GM12878 (cell line): ENCODE data around the gene CLASRP. TPM values are rescaled to one million over a fixed set of nuclear protein-coding genes. Genes with fewer than 3 reads are reported as not detected.

Experiments
- ATF2 ChIP-seq: IDR thresholded peaks from 2 replicates; pipeline ENCODE4 v1.6.1; 2012; ENCODE audit warnings: low read length, inconsistent platforms
- BMI1 ChIP-seq: fragments of 450-650 bp; IDR thresholded peaks from 2 replicates; pipeline ENCODE4 v1.6.1; 2016; ENCODE audit warnings: mild to moderate bottlenecking, moderate library complexity, borderline replicate concordance
- CEBPZ ChIP-seq: fragments of 150-350 bp; IDR thresholded peaks from 2 replicates; pipeline ENCODE4 v1.6.1; 2016; ENCODE audit warnings: low read depth, low read length
- CTCF ChIP-seq, 3 experiments: IDR thresholded peaks in 2 of 3; conservative IDR thresholded peaks in 1 of 3; 2 replicates each; pipeline ENCODE4 v1.5.1; 2011; ENCODE audit warnings: low read depth in 3 of 3, low read length in 3 of 3, mild to moderate bottlenecking in 3 of 3, control low read depth in 2 of 3, moderate library complexity in 2 of 3, inconsistent platforms in 1 of 3, mixed read lengths in 1 of 3; ENCODE audit not compliant: control insufficient read depth in 2 of 3, insufficient read depth in 1 of 3; ENCODE audit errors: extremely low read depth in 1 of 3
- IRF5 ChIP-seq: fragments of 450-650 bp; IDR thresholded peaks from 2 replicates; pipeline ENCODE4 v1.6.1; 2017; ENCODE audit warnings: borderline replicate concordance
- MXI1 ChIP-seq: fragments of 150-350 bp; IDR thresholded peaks from 2 replicates; pipeline ENCODE4 v1.6.1; 2011; ENCODE audit warnings: low read depth, mild to moderate bottlenecking, inconsistent platforms, low read length, improper control_type of control experiment
- RELB ChIP-seq: fragments of 450-650 bp; IDR thresholded peaks from 2 replicates; pipeline ENCODE4 v1.6.1; 2017; ENCODE audit warnings: low read depth, mild to moderate bottlenecking, moderate library complexity
- USF1 ChIP-seq: IDR thresholded peaks from 2 replicates; pipeline ENCODE4 v1.6.1; 2011; ENCODE audit warnings: borderline replicate concordance, low read depth, mild to moderate bottlenecking, moderate library complexity, mixed read lengths, low read length; ENCODE audit not compliant: insufficient read depth; ENCODE audit errors: extremely low read length
- ZNF274 ChIP-seq: IDR thresholded peaks from one replicate; pipeline ENCODE4 v1.8.0; 2011; ENCODE audit not compliant: insufficient read length, insufficient read depth
- ZNF592 ChIP-seq: fragments of 450-650 bp; IDR thresholded peaks from 2 replicates; pipeline ENCODE4 v1.6.1; 2017; ENCODE audit warnings: mild to moderate bottlenecking, moderate library complexity
- polyA plus RNA-seq, 11 experiments: library from polyadenylated mRNA; depleted of rRNA in 4 of 11; unstranded in 6 of 11; stranded (reverse) in 5 of 11; fragments of >200 nt; fragmentation: Nextera tagmentation in 4 of 11; fragmentation: Illumina TruSeq in 1 of 11; extraction: Ambion mirVana in 4 of 11; extraction: Trizol in 1 of 11; gene quantifications; 1 replicate in 1 of 11; 2 replicates in 10 of 11; pipeline versions ENCODE4 v1.2.1 to v1.2.3, GENCODE V29; 2011 to 2016; ENCODE audit warnings: inconsistent platforms in 2 of 11, missing spikeins in 2 of 11, low read depth in 1 of 11
- total RNA-seq, 4 experiments: library from RNA; depleted of rRNA in 3 of 4; stranded (reverse); fragments of >200 nt in 3 of 4; fragmentation: Illumina TruSeq in 1 of 4; extraction: Trizol in 1 of 4; gene quantifications; 2 replicates each; pipeline versions ENCODE4 v1.2.1 to v1.2.3, GENCODE V29; 2013 to 2021

CLASRP gene
- total and polyA plus RNA-seq, 10 of the 15 experiments (the other 5 are each of a cell fraction or from before 2014, with no cell fraction given), result 0.68 to 75.8 (median 30.2) TPM

GRCh38 chr19:45092747-45093678, 54.2 kb downstream of the CLASRP start, which contains the start of gene PPP1R37 (continued):
- no peak for TF ChIP-seq ZNF592
- peak; percentile 83; the same call in 1 of the 2 replicates for TF ChIP-seq BMI1
- TF ChIP-seq MXI1, result peak; percentile 81
- TF ChIP-seq IRF5, result no peak
- no peak for TF ChIP-seq CEBPZ
- no peak for TF ChIP-seq ZNF274
- no peak for TF ChIP-seq USF1
- TF ChIP-seq RELB, result peak; percentile 98
- peak; percentile 7 to 24 (median 13); a peak in 2 of 6 replicates for TF ChIP-seq CTCF (IDR thresholded peaks at IDR 0.05 in 2 of 3, conservative IDR thresholded peaks at IDR 0.05 in 1 of 3; ENCODE audit: control insufficient read depth in 2 of 3, extremely low read depth in 1 of 3, insufficient read depth in 1 of 3, low read depth in 3 of 3, low read length in 3 of 3)
- no peak for TF ChIP-seq ATF2
